HepG2 (cell line): ENCODE results near the gene KCTD18. TPM values are rescaled to one million over a fixed set of nuclear protein-coding genes. Genes with fewer than 3 reads are reported as not detected.

Source experiments
- ATAC-seq: fragments of 200-7000 bp; cut with Tn5 transposase; 3 replicates; pipeline ENCODE4 v1.9.1; 2020; ENCODE audit warnings: mild to moderate bottlenecking, moderate library complexity
- BruUV-seq: library from RNA; stranded (reverse); fragments of 400-500 nt; replicated peaks from 2 replicates; lab custom pipeline; 2021; lab: Mats Ljungman, UMichigan
- CTCF ChIA-PET: fragments of 300-600 bp; formaldehyde crosslinking; extraction: SDS; loops from one replicate; lab custom pipeline; 2021; ENCODE audit warnings: low total read pairs, inconsistent platforms, low intra/inter-chr PET ratio; lab: Yijun Ruan, JAX
- POLR2A ChIA-PET: fragments of 350-600 bp; sonication (Branson Sonifier 250); formaldehyde crosslinking; loops from one replicate; lab custom pipeline; 2020; ENCODE audit warnings: antibody characterized with exemption, inconsistent platforms; lab: Yijun Ruan, JAX
- DNase-seq: peaks from one replicate; pipeline ENCODE4 v3.0.0-alpha.2; 2015; ENCODE audit warnings: low spot score
- FAIRE-seq: peaks from 3 replicates; lab custom pipeline; 2011; peaks lifted over from hg19 to GRCh38; lab: Jason Lieb, UNC
- H2AFZ ChIP-seq: one replicate; pipeline ENCODE4 v1.6.1; 2011; ENCODE audit warnings: low read length, inconsistent platforms
- H3K27ac ChIP-seq: fragments of 300-600 bp; 3 replicates; pipeline ENCODE4 v1.8.0; 2011; ENCODE audit warnings: mixed run types, mild to moderate bottlenecking, mixed read lengths, low read length, inconsistent platforms; ENCODE audit not compliant: insufficient read depth; ENCODE audit errors: extremely low read length
- H3K27me3 ChIP-seq, 2 experiments: fragments of 200-600 bp in 1 of 2; 2 replicates in 1 of 2; 3 replicates in 1 of 2; pipeline versions ENCODE4 v1.6.0 to v1.8.0; 2011; ENCODE audit warnings: low read length in 2 of 2, mild to moderate bottlenecking in 2 of 2, moderate library complexity in 2 of 2, inconsistent platforms in 1 of 2; ENCODE audit not compliant: insufficient read depth in 2 of 2, control insufficient read depth in 1 of 2
- H3K36me3 ChIP-seq, 2 experiments: fragments of 200-600 bp in 1 of 2; replicated peaks in 1 of 2; 2 replicates in 1 of 2; 3 replicates in 1 of 2; pipeline versions ENCODE4 v1.5.1 to v1.8.0; 2011; ENCODE audit warnings: low read length in 2 of 2, inconsistent platforms in 1 of 2; ENCODE audit not compliant: insufficient read depth in 2 of 2, control insufficient read depth in 1 of 2
- H3K4me1 ChIP-seq: 2 replicates; pipeline ENCODE4 v1.5.1; 2012; ENCODE audit warnings: low read length, inconsistent platforms; ENCODE audit not compliant: insufficient read depth
- H3K4me2 ChIP-seq: 2 replicates; pipeline ENCODE4 v1.6.0; 2011; ENCODE audit warnings: low read depth, low read length, inconsistent platforms
- H3K4me3 ChIP-seq, 3 experiments: fragments of 200-600 bp in 1 of 3; sonication (generic), shearing (Covaris generic) in 1 of 3; replicated peaks in 1 of 3; 2 replicates each; pipeline ENCODE4 v1.5.1; 2011 to 2016; ENCODE audit warnings: low read length in 3 of 3, inconsistent platforms in 2 of 3, low read depth in 2 of 3, mild to moderate bottlenecking in 2 of 3, control low read depth in 1 of 3, mixed read lengths in 1 of 3; ENCODE audit not compliant: insufficient read depth in 1 of 3
- H3K79me2 ChIP-seq: one replicate; pipeline ENCODE4 v1.6.1; 2011; ENCODE audit warnings: low read length, inconsistent platforms; ENCODE audit not compliant: insufficient read depth
- H3K9ac ChIP-seq: 2 replicates; pipeline ENCODE4 v1.6.0; 2011; ENCODE audit warnings: mild to moderate bottlenecking, low read depth, low read length, inconsistent platforms; ENCODE audit not compliant: insufficient read depth
- H3K9me3 ChIP-seq: 2 replicates; pipeline ENCODE4 v1.5.1; 2012; ENCODE audit warnings: mild to moderate bottlenecking, low read length
- H4K20me1 ChIP-seq: 2 replicates; pipeline ENCODE4 v1.6.0; 2011; ENCODE audit warnings: inconsistent platforms, mild to moderate bottlenecking, low read length, moderate library complexity; ENCODE audit not compliant: insufficient read depth
- CREBL2 ChIP-seq: sonication (generic); formaldehyde crosslinking; IDR thresholded peaks from 2 replicates; pipeline ENCODE4 v1.8.1; 2023; ENCODE audit warnings: missing genetic modification reagents, mild to moderate bottlenecking, borderline replicate concordance
- ETV5 ChIP-seq: IDR thresholded peaks from 2 replicates; pipeline ENCODE4 v1.6.1; 2018; ENCODE audit warnings: missing biosample characterization, missing genetic modification reagents, inconsistent platforms, borderline replicate concordance
- MAX ChIP-seq: IDR thresholded peaks from 2 replicates; pipeline ENCODE4 v1.6.1; 2012; ENCODE audit warnings: inconsistent platforms
- MTF1 ChIP-seq: sonication (generic); formaldehyde crosslinking; IDR thresholded peaks from 2 replicates; pipeline ENCODE4 v1.5.0; 2020; ENCODE audit warnings: missing genetic modification reagents
- POLR2AphosphoS5 ChIP-seq: IDR thresholded peaks from 2 replicates; pipeline ENCODE4 v1.6.1; 2012; ENCODE audit warnings: low read depth, low read length
- THAP7 ChIP-seq: sonication (generic); formaldehyde crosslinking; IDR thresholded peaks from 2 replicates; pipeline ENCODE4 v1.8.1; 2023; ENCODE audit warnings: mild to moderate bottlenecking, missing genetic modification reagents
- ZBTB43 ChIP-seq: sonication (generic); formaldehyde crosslinking; conservative IDR thresholded peaks from 2 replicates; pipeline ENCODE4 v1.4.0; 2020; ENCODE audit warnings: missing genetic modification reagents
- ZBTB49 ChIP-seq: sonication (generic); formaldehyde crosslinking; IDR thresholded peaks from 2 replicates; pipeline ENCODE4 v1.4.0; 2020; ENCODE audit warnings: missing genetic modification reagents, borderline replicate concordance
- ZBTB7B ChIP-seq: sonication (generic); formaldehyde crosslinking; IDR thresholded peaks from 2 replicates; pipeline ENCODE4 v1.4.0; 2020; ENCODE audit warnings: missing genetic modification reagents
- ZFX ChIP-seq: sonication (generic); formaldehyde crosslinking; IDR thresholded peaks from 2 replicates; pipeline ENCODE4 v1.4.0; 2020; ENCODE audit warnings: mild to moderate bottlenecking, low read depth, missing genetic modification reagents, moderate library complexity
- ZGPAT ChIP-seq: IDR thresholded peaks from 2 replicates; pipeline ENCODE4 v1.6.1; 2016; ENCODE audit warnings: mild to moderate bottlenecking
- ZNF180 ChIP-seq: sonication (generic); formaldehyde crosslinking; IDR thresholded peaks from 2 replicates; pipeline ENCODE4 v1.4.0; 2020; ENCODE audit warnings: low read depth, missing genetic modification reagents, borderline replicate concordance
- ZNF33B ChIP-seq: sonication (generic); formaldehyde crosslinking; IDR thresholded peaks from 2 replicates; pipeline ENCODE4 v1.5.1; 2020; ENCODE audit warnings: mild to moderate bottlenecking, missing genetic modification reagents
- ZNF484 ChIP-seq: sonication (generic); formaldehyde crosslinking; IDR thresholded peaks from 2 replicates; pipeline ENCODE4 v1.5.1; 2020; ENCODE audit warnings: mild to moderate bottlenecking, low read depth, missing genetic modification reagents, borderline replicate concordance
- ZXDC ChIP-seq: sonication (generic); formaldehyde crosslinking; IDR thresholded peaks from 2 replicates; pipeline ENCODE4 v1.5.0; 2020; ENCODE audit warnings: mild to moderate bottlenecking, missing genetic modification reagents
- WGBS: methylation state at CpG from one replicate; pipeline ENCODE4 v1.1.6; 2017; ENCODE audit warnings: low lambda C conversion rate; 5-methylcytosine and 5-hydroxymethylcytosine counted together
- in situ Hi-C: cut with HindIII; loops from 2 replicates; pipeline ENCODE4 v1.10.0; 2017; ENCODE audit warnings: low pct_unique_long_range_greater_than_20kb; ENCODE audit not compliant: extremely low pct_ligation_motif_present
- intact Hi-C: fragments of 100-400 bp; cut with micrococcal nuclease; formaldehyde crosslinking; loops from one replicate; pipeline ENCODE4 v1.10.0; 2022; ENCODE audit not compliant: unreplicated experiment
- polyA plus RNA-seq, 8 experiments: library from polyadenylated mRNA; depleted of rRNA in 3 of 8; stranded (reverse) in 7 of 8; unstranded in 1 of 8; fragments of >200 nt; fragmentation: Illumina TruSeq in 4 of 8; extraction: Trizol in 4 of 8; gene quantifications; 2 replicates each; pipeline versions ENCODE4 v1.2.1 to v1.2.3, GENCODE V29; 2011 to 2016; ENCODE audit warnings: low read depth in 4 of 8, missing spikeins in 1 of 8, mixed read lengths in 1 of 8; ENCODE audit not compliant: insufficient read depth in 1 of 8
- total RNA-seq, 5 experiments: library from RNA; depleted of rRNA; stranded (reverse); fragments of >200 nt; fragmentation: Illumina TruSeq; extraction: Trizol; gene quantifications; 2 replicates each; pipeline ENCODE4 v1.2.3, GENCODE V29; 2016; ENCODE audit warnings: low read depth in 1 of 5

The KCTD18 gene
- total and polyA plus RNA-seq, 2 of the 13 experiments (the other 11 are each of a cell fraction or from before 2014, with no cell fraction given), result 2.2 to 7.1 TPM

- TF ChIP-seq ZBTB43 (CRISPR knock-in tag) (no peak), ZXDC (CRISPR knock-in tag) (no peak), ETV5 (CRISPR knock-in tag) (no peak), CREBL2 (no peak)
These were observed 24.7 kb upstream of the KCTD18 start (continued) for GRCh38 chr2:200534572-200534971.

GRCh38 chr2:200533754-200534153, 23.9 kb upstream of the KCTD18 start:
- no peak overlapping the region for H3K4me2 ChIP-seq
- peaks cover 23% of the 10 kb centered on the region for H3K79me2 ChIP-seq
- H3K9me3 ChIP-seq, result no peaks in the 10 kb centered on the region
- FAIRE-seq (no peak), ATAC-seq (no peak), DNase-seq (no peak)
- in situ Hi-C loops (no loop called here), intact Hi-C loops (no loop called here)
- no peak overlapping the region for H3K4me3 ChIP-seq
- H3K4me1 ChIP-seq, result peaks cover under 1% of the 10 kb centered on the region
- BruUV-seq, result no TSS peak
- ChIA-PET CTCF (no interaction called here), POLR2A (no interaction called here)
- no peak overlapping the region for H3K9ac ChIP-seq
- no peaks in the 10 kb centered on the region for H3K27me3 ChIP-seq
- H3K36me3 ChIP-seq, result peaks cover 4 to 40% of the 10 kb centered on the region in 2 experiments
- WGBS, result 98% methylated on average over 2 of the region's 2 CpGs
- no peak overlapping the region for H3K27ac ChIP-seq
- no peak overlapping the region for H2AFZ ChIP-seq
- no peaks in the 10 kb centered on the region for H4K20me1 ChIP-seq
- no peak for TF ChIP-seq ZNF484 (CRISPR knock-in tag)
- no peak for TF ChIP-seq ZBTB7B (CRISPR knock-in tag)
- TF ChIP-seq MAX, result no peak
- no peak for TF ChIP-seq THAP7
- TF ChIP-seq ZNF33B (CRISPR knock-in tag), result no peak
- no peak for TF ChIP-seq POLR2AphosphoS5
- TF ChIP-seq MTF1 (CRISPR knock-in tag), result no peak
- TF ChIP-seq ZGPAT (CRISPR knock-in tag), result no peak
- TF ChIP-seq ZFX (CRISPR knock-in tag), result no peak
- no peak for TF ChIP-seq ZBTB49 (CRISPR knock-in tag)
- TF ChIP-seq ZNF180 (CRISPR knock-in tag), result no peak
